PC-9 (cell line): ENCODE measurements around the gene MMS22L. TPM values are rescaled to one million over a fixed set of nuclear protein-coding genes. Genes with fewer than 3 reads are reported as not detected.

Experiments
- BruUV-seq: library from RNA; stranded (reverse); fragments of 400-500 nt; replicated peaks from 2 replicates; lab custom pipeline; 2021; lab: Mats Ljungman, UMichigan
- CTCF ChIA-PET: fragments of 300-600 bp; sonication (Branson Sonifier 250); formaldehyde crosslinking; loops from one replicate; lab custom pipeline; 2022; ENCODE audit warnings: antibody characterized with exemption; lab: Charles Lee
- POLR2A ChIA-PET: fragments of 300-600 bp; sonication (Branson Sonifier 250); formaldehyde crosslinking; loops from one replicate; lab custom pipeline; 2022; ENCODE audit warnings: antibody characterized with exemption; ENCODE audit not compliant: unreplicated experiment; lab: Charles Lee
- DNase-seq, 2 experiments: peaks; one replicate each; pipeline versions ENCODE4 v3.0.0 to v3.0.0-alpha.2; 2015 to 2022; ENCODE audit warnings: mixed read lengths in 1 of 2
- H2AFZ ChIP-seq: fragments of 200-600 bp; sonication (generic); 2 replicates; pipeline ENCODE4 v1.8.1; 2017; ENCODE audit warnings: antibody characterized with exemption
- H3F3A ChIP-seq: fragments of 200-600 bp; sonication (generic); 2 replicates; pipeline ENCODE4 v1.8.1; 2017; ENCODE audit warnings: antibody characterized with exemption, mild to moderate bottlenecking, low read depth; ENCODE audit not compliant: insufficient read depth
- H3K27ac ChIP-seq: fragments of 200-600 bp; sonication (generic); 2 replicates; pipeline ENCODE4 v1.6.1; 2016; ENCODE audit warnings: mixed run types
- H3K27me3 ChIP-seq: fragments of 200-600 bp; sonication (generic); 2 replicates; pipeline ENCODE4 v1.6.1; 2016; ENCODE audit warnings: low read depth, mixed run types; ENCODE audit not compliant: insufficient read depth
- H3K36me3 ChIP-seq: fragments of 200-600 bp; sonication (generic); 2 replicates; pipeline ENCODE4 v1.6.1; 2016; ENCODE audit warnings: low read depth, mixed run types
- H3K4me1 ChIP-seq: fragments of 200-600 bp; sonication (generic); replicated peaks from 2 replicates; pipeline ENCODE4 v1.6.1; 2016; ENCODE audit warnings: mixed run types; ENCODE audit not compliant: insufficient read depth
- H3K4me2 ChIP-seq: fragments of 200-600 bp; sonication (generic); 2 replicates; pipeline ENCODE4 v1.6.1; 2017; ENCODE audit warnings: mixed run types
- H3K4me3 ChIP-seq: fragments of 200-600 bp; sonication (generic); 2 replicates; pipeline ENCODE4 v1.6.1; 2016; ENCODE audit warnings: mixed run types
- H3K79me2 ChIP-seq: fragments of 200-600 bp; sonication (generic); 2 replicates; pipeline ENCODE4 v1.6.1; 2017; ENCODE audit warnings: low read depth, mixed run types
- H3K9me2 ChIP-seq: fragments of 200-600 bp; sonication (generic); 2 replicates; pipeline ENCODE4 v1.8.1; 2017; ENCODE audit warnings: mild to moderate bottlenecking; ENCODE audit not compliant: insufficient read depth
- H3K9me3 ChIP-seq: fragments of 200-600 bp; sonication (generic); 2 replicates; pipeline ENCODE4 v1.8.1; 2016; ENCODE audit warnings: low read depth; ENCODE audit not compliant: insufficient read depth
- H4K20me1 ChIP-seq: fragments of 200-600 bp; sonication (generic); 2 replicates; pipeline ENCODE4 v1.8.1; 2017; ENCODE audit not compliant: insufficient read depth
- CTCF ChIP-seq: fragments of 200-600 bp; sonication (generic); conservative IDR thresholded peaks from 2 replicates; pipeline ENCODE4 v1.6.1; 2017; ENCODE audit warnings: mixed run types, antibody characterized with exemption, mild to moderate bottlenecking, moderate library complexity
- EZH2 ChIP-seq: fragments of 200-600 bp; sonication (generic); IDR thresholded peaks from 2 replicates; pipeline ENCODE4 v1.8.0; 2017; ENCODE audit warnings: antibody characterized with exemption, low read depth
- intact Hi-C: fragments of 100-400 bp; cut with micrococcal nuclease; formaldehyde crosslinking; loops from one replicate; pipeline ENCODE4 v1.10.0; 2022; ENCODE audit not compliant: unreplicated experiment
- total RNA-seq: library from RNA; stranded (reverse); gene quantifications from 2 replicates; pipeline ENCODE4 v1.2.3, GENCODE V29; 2021

Gene MMS22L
- total RNA-seq, 1 experiment from 2014 or later = 43.6 TPM

- H3F3A ChIP-seq = no peaks in the 10 kb centered on the region
- H3K4me1 ChIP-seq = no peaks in the 10 kb centered on the region
- no peaks in the 10 kb centered on the region for H4K20me1 ChIP-seq
- POLR2A ChIA-PET = no interaction called here
- no peaks in the 10 kb centered on the region for H3K9me3 ChIP-seq
- no peaks in the 10 kb centered on the region for H3K79me2 ChIP-seq
- CTCF ChIA-PET = no interaction called here
- DNase-seq = no peak
- intact Hi-C loops = no loop called here
- H3K4me2 ChIP-seq = no peak overlapping the region
- H3K4me3 ChIP-seq = no peak overlapping the region
- H3K36me3 ChIP-seq = no peaks in the 10 kb centered on the region
- no TSS peak for BruUV-seq
- H3K27me3 ChIP-seq = no peaks in the 10 kb centered on the region
- H3K9me2 ChIP-seq = no peaks in the 10 kb centered on the region
- H2AFZ ChIP-seq = no peak overlapping the region
- H3K27ac ChIP-seq = no peak overlapping the region
- TF ChIP-seq CTCF (no peak), EZH2 (no peak)
Observed at GRCh38 chr6:97207383-97207782, 75.6 kb downstream of the MMS22L start.

- CTCF ChIA-PET = no interaction called here
- POLR2A ChIA-PET = no interaction called here
Observed at GRCh38 chr6:97205966-97206365, 77.0 kb downstream of the MMS22L start.

GRCh38 chr6:97203343-97203742 is 79.7 kb downstream of the MMS22L start:
- Histone ChIP-seq H3K4me1 (no peaks in the 10 kb centered on the region), H3F3A (no peaks in the 10 kb centered on the region), H3K4me3 (no peak overlapping the region), H3K27me3 (no peaks in the 10 kb centered on the region), H3K9me2 (no peaks in the 10 kb centered on the region), H3K36me3 (no peaks in the 10 kb centered on the region), H2AFZ (no peak overlapping the region), H3K9me3 (no peaks in the 10 kb centered on the region), H4K20me1 (no peaks in the 10 kb centered on the region), H3K4me2 (no peak overlapping the region), H3K27ac (no peak overlapping the region), H3K79me2 (no peaks in the 10 kb centered on the region)
- ChIA-PET POLR2A (no interaction called here), CTCF (no interaction called here)
- TF ChIP-seq EZH2 = no peak
- TF ChIP-seq CTCF = no peak
- BruUV-seq = no TSS peak
- DNase-seq = no peak
- intact Hi-C loops = no loop called here

More at GRCh38 chr6:97205966-97206365, 77.0 kb downstream of the MMS22L start:
- H3F3A ChIP-seq = no peaks in the 10 kb centered on the region
- BruUV-seq = no TSS peak
- no peaks in the 10 kb centered on the region for H4K20me1 ChIP-seq
- H3K27me3 ChIP-seq = no peaks in the 10 kb centered on the region
- no peaks in the 10 kb centered on the region for H3K36me3 ChIP-seq
- H3K79me2 ChIP-seq = no peaks in the 10 kb centered on the region
- intact Hi-C loops = no loop called here
- no peak for DNase-seq
- no peak for TF ChIP-seq CTCF
- TF ChIP-seq EZH2 = no peak
- H2AFZ ChIP-seq = no peak overlapping the region
- no peak overlapping the region for H3K4me3 ChIP-seq
- H3K4me1 ChIP-seq = no peaks in the 10 kb centered on the region
- no peaks in the 10 kb centered on the region for H3K9me3 ChIP-seq
- no peak overlapping the region for H3K27ac ChIP-seq
- no peaks in the 10 kb centered on the region for H3K9me2 ChIP-seq
- H3K4me2 ChIP-seq = no peak overlapping the region
